NCI-H82 (cell line): ENCODE data around the gene PAGE2B.
"Not testable (repeated sequence)": the region's sequence is repeated elsewhere in the genome, so short reads cannot be mapped to it uniquely, and the experiment has no call there.

Experiments
- DNase-seq: peaks from one replicate; lab custom pipeline; 2025; lab: John Stamatoyannopoulos, UW

The PAGE2B gene

GRCh38 chrX:55109306-55109705 is 34.5 kb downstream of the PAGE2B start:
- DNase-seq = no peak

- DNase-seq = peak; percentile 71
These were observed 36.9 kb downstream of the PAGE2B start for GRCh38 chrX:55111578-55112254.

- DNase-seq = not testable (repeated sequence)
These were observed 41.8 kb downstream of the PAGE2B start for GRCh38 chrX:55116589-55116988.

GRCh38 chrX:55118574-55118973 is 43.7 kb downstream of the PAGE2B start:
- DNase-seq = no peak

- DNase-seq = no peak
These were observed 44.4 kb downstream of the PAGE2B start for GRCh38 chrX:55119271-55119670.

- no peak for DNase-seq
These were observed 44.9 kb downstream of the PAGE2B start for GRCh38 chrX:55119712-55120111.

GRCh38 chrX:55120761-55121358 is 46.0 kb downstream of the PAGE2B start:
- no peak for DNase-seq

GRCh38 chrX:55123900-55124299 is 49.1 kb downstream of the PAGE2B start:
- DNase-seq = no peak

GRCh38 chrX:55127692-55128091 is 52.9 kb downstream of the PAGE2B start:
- DNase-seq = no peak
